HCT116 (cell line): ENCODE results near the gene TREML1. TPM values are rescaled to one million over a fixed set of nuclear protein-coding genes. Genes with fewer than 3 reads are reported as not detected.

Experiments
- ATAC-seq: fragments of 200-7000 bp; cut with Tn5 transposase; 2 replicates; pipeline ENCODE4 v1.9.1; 2020; ENCODE audit warnings: mild to moderate bottlenecking, moderate library complexity
- BruUV-seq: library from RNA; stranded (reverse); fragments of 400-500 nt; replicated peaks from 2 replicates; lab custom pipeline; 2021; lab: Mats Ljungman, UMichigan
- CTCF ChIA-PET: fragments of 300-600 bp; sonication (Branson Sonifier 250); formaldehyde crosslinking; loops from one replicate; lab custom pipeline; 2021; ENCODE audit warnings: antibody characterized with exemption; lab: Charles Lee
- POLR2A ChIA-PET: fragments of 300-600, 350-600 bp; sonication (Branson Sonifier 250); formaldehyde crosslinking; loops from one replicate; lab custom pipeline; 2021; ENCODE audit warnings: antibody characterized with exemption; lab: Charles Lee
- RAD21 ChIA-PET, 2 experiments: fragments of 300-600 bp; sonication (Branson Sonifier 250); formaldehyde crosslinking; loops; one replicate each; lab custom pipeline; 2023; ENCODE audit warnings: low total read pairs in 2 of 2; ENCODE audit not compliant: uncharacterized antibody in 2 of 2, unreplicated experiment in 2 of 2, low non-redundant PET in 1 of 2; lab: Charles Lee
- DNase-seq: peaks from one replicate; pipeline ENCODE4 v3.0.0-alpha.2; 2010; ENCODE audit warnings: low read depth, low spot score
- H2AFZ ChIP-seq: fragments of 200-600 bp; shearing (Covaris generic), sonication (generic); 2 replicates; pipeline ENCODE4 v1.6.1; 2017; ENCODE audit warnings: low read depth, mixed run types, mixed read lengths, antibody characterized with exemption, low read length; ENCODE audit not compliant: poor library complexity, severe bottlenecking
- H3K27ac ChIP-seq: 2 replicates; pipeline ENCODE4 v1.5.1; 2012; ENCODE audit warnings: low read depth, low read length
- H3K27me3 ChIP-seq: fragments of 200-600 bp; sonication (generic); 2 replicates; pipeline ENCODE4 v1.6.1; 2016; ENCODE audit warnings: mixed run types, low read length, mixed read lengths; ENCODE audit not compliant: insufficient read depth
- H3K36me3 ChIP-seq, 2 experiments: fragments of 200-500 bp in 1 of 2; fragments of 200-600 bp in 1 of 2; sonication (Bioruptor generic) in 1 of 2; sonication (generic) in 1 of 2; 2 replicates each; pipeline versions ENCODE4 v1.5.1 to v1.6.1; 2014 to 2016; ENCODE audit warnings: low read length in 2 of 2, inconsistent platforms in 1 of 2, mixed read lengths in 1 of 2, mixed run types in 1 of 2; ENCODE audit not compliant: insufficient read depth in 2 of 2, control insufficient read depth in 1 of 2
- H3K4me1 ChIP-seq, 2 experiments: fragments of 200-600 bp in 1 of 2; sonication (generic) in 1 of 2; 2 replicates each; pipeline versions ENCODE4 v1.5.1 to v1.6.1; 2012 to 2017; ENCODE audit warnings: low read length in 2 of 2, inconsistent platforms in 1 of 2, mild to moderate bottlenecking in 1 of 2, mixed read lengths in 1 of 2, mixed run types in 1 of 2, moderate library complexity in 1 of 2; ENCODE audit not compliant: insufficient read depth in 2 of 2, control insufficient read depth in 1 of 2
- H3K4me2 ChIP-seq: fragments of 200-600 bp; sonication (generic); 2 replicates; pipeline ENCODE4 v1.6.1; 2017; ENCODE audit warnings: mixed run types, low read length, mixed read lengths
- H3K4me3 ChIP-seq, 2 experiments: fragments of 200-600 bp in 1 of 2; sonication (generic) in 1 of 2; replicated peaks in 1 of 2; 2 replicates each; pipeline ENCODE4 v1.5.1; 2011 to 2016; ENCODE audit warnings: low read length in 2 of 2, control low read depth in 1 of 2, low read depth in 1 of 2, mild to moderate bottlenecking in 1 of 2, mixed read lengths in 1 of 2, mixed run types in 1 of 2
- H3K79me2 ChIP-seq: fragments of 200-600 bp; sonication (generic); 2 replicates; pipeline ENCODE4 v1.6.1; 2017; ENCODE audit warnings: mild to moderate bottlenecking, mixed run types, low read length, moderate library complexity, mixed read lengths; ENCODE audit not compliant: insufficient read depth
- H3K9ac ChIP-seq: fragments of 200-600 bp; sonication (generic); 2 replicates; pipeline ENCODE4 v1.6.1; 2016; ENCODE audit warnings: low read length, mixed read lengths
- H3K9me2 ChIP-seq: fragments of 200-600 bp; sonication (generic), shearing (Covaris generic); 2 replicates; pipeline ENCODE4 v1.6.1; 2017; ENCODE audit warnings: mixed run types, mild to moderate bottlenecking, moderate library complexity; ENCODE audit not compliant: insufficient read depth
- H3K9me3 ChIP-seq, 2 experiments: fragments of 200-500 bp in 1 of 2; fragments of 200-600 bp in 1 of 2; sonication (Bioruptor generic) in 1 of 2; sonication (generic) in 1 of 2; 2 replicates each; pipeline ENCODE4 v1.6.1; 2014 to 2017; ENCODE audit warnings: low read length in 2 of 2, mixed read lengths in 2 of 2, inconsistent platforms in 1 of 2, low read depth in 1 of 2, mild to moderate bottlenecking in 1 of 2, mixed run types in 1 of 2, moderate library complexity in 1 of 2; ENCODE audit not compliant: control insufficient read depth in 1 of 2, insufficient read depth in 1 of 2
- H4K20me1 ChIP-seq: fragments of 200-600 bp; sonication (generic), shearing (Covaris generic); 2 replicates; pipeline ENCODE4 v1.6.1; 2017; ENCODE audit warnings: mixed run types, mild to moderate bottlenecking, moderate library complexity; ENCODE audit not compliant: insufficient read depth
- CBX3 ChIP-seq: IDR thresholded peaks from 2 replicates; pipeline ENCODE4 v1.6.1; 2012; ENCODE audit warnings: low read depth
- CTCF ChIP-seq, 3 experiments: fragments of 200-600 bp in 1 of 3; sonication (generic) in 1 of 3; IDR thresholded peaks in 2 of 3; conservative IDR thresholded peaks in 1 of 3; 2 replicates each; pipeline ENCODE4 v1.5.1; 2012 to 2017; ENCODE audit warnings: low read depth in 2 of 3, low read length in 2 of 3, antibody characterized with exemption in 1 of 3, borderline replicate concordance in 1 of 3, control low read depth in 1 of 3, mild to moderate bottlenecking in 1 of 3, mixed read lengths in 1 of 3, mixed run types in 1 of 3, moderate library complexity in 1 of 3; ENCODE audit not compliant: insufficient read depth in 1 of 3
- EGR1 ChIP-seq: IDR thresholded peaks from 2 replicates; pipeline ENCODE4 v1.6.1; 2012; ENCODE audit warnings: low read depth
- ELF1 ChIP-seq: IDR thresholded peaks from 2 replicates; pipeline ENCODE4 v1.6.1; 2012; ENCODE audit warnings: low read depth, borderline replicate concordance
- FOSL1 ChIP-seq: IDR thresholded peaks from 2 replicates; pipeline ENCODE4 v1.6.1; 2012; ENCODE audit warnings: low read depth
- JUND ChIP-seq: IDR thresholded peaks from 2 replicates; pipeline ENCODE4 v1.6.1; 2012
- POLR2A ChIP-seq: IDR thresholded peaks from 2 replicates; pipeline ENCODE4 v1.7.0; 2011; ENCODE audit warnings: borderline replicate concordance; ENCODE audit not compliant: insufficient read depth, insufficient read length; ENCODE audit errors: extremely low read depth
- SIN3A ChIP-seq: IDR thresholded peaks from 2 replicates; pipeline ENCODE4 v1.6.1; 2012; ENCODE audit warnings: low read depth
- SP1 ChIP-seq: IDR thresholded peaks from 2 replicates; pipeline ENCODE4 v1.6.1; 2012; ENCODE audit warnings: low read depth
- SRF ChIP-seq: IDR thresholded peaks from 2 replicates; pipeline ENCODE4 v1.6.1; 2012; ENCODE audit warnings: low read depth
- TCF7L2 ChIP-seq: IDR thresholded peaks from 2 replicates; pipeline ENCODE4 v1.7.0; 2011; ENCODE audit warnings: borderline replicate concordance, inconsistent platforms; ENCODE audit not compliant: insufficient read depth, insufficient read length; ENCODE audit errors: extremely low read depth
- ZBTB33 ChIP-seq: IDR thresholded peaks from 2 replicates; pipeline ENCODE4 v1.6.1; 2011; ENCODE audit warnings: mild to moderate bottlenecking, low read length, moderate library complexity; ENCODE audit not compliant: insufficient replicate concordance; ENCODE audit errors: extremely low read depth
- intact Hi-C: fragments of 100-400 bp; cut with micrococcal nuclease; formaldehyde crosslinking; loops from 2 replicates; pipeline ENCODE4 v1.10.0; 2022
- total RNA-seq: library from RNA; stranded (reverse); gene quantifications from one replicate; pipeline ENCODE4 v1.2.1, GENCODE V29; 2021; ENCODE audit not compliant: unreplicated experiment
- TF ChIP-seq, protein P1 (sequence below): IDR thresholded peaks from 2 replicates; pipeline ENCODE4 v1.6.1; 2012

The TREML1 gene
- total RNA-seq, 1 experiment from 2014 or later = not detected

- no peak for TF ChIP-seq ZBTB33
- TF ChIP-seq FOSL1 = no peak
- TF ChIP-seq SRF = no peak
- TF ChIP-seq EGR1 = no peak
- TF ChIP-seq, protein P1, sequence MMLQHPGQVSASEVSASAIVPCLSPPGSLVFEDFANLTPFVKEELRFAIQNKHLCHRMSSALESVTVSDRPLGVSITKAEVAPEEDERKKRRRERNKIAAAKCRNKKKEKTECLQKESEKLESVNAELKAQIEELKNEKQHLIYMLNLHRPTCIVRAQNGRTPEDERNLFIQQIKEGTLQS = no peak
- no peak for TF ChIP-seq TCF7L2
Observed at GRCh38 chr6:41159415-41160082, 5.4 kb upstream of the TREML1 start (continued).

GRCh38 chr6:41157323-41157722 lies 3.2 kb upstream of the TREML1 start:
- DNase-seq = no peak
- Histone ChIP-seq H3K27ac (no peak overlapping the region), H4K20me1 (no peaks in the 10 kb centered on the region), H3K9ac (no peak overlapping the region)
- RAD21 ChIA-PET = no interaction called here
- no TSS peak for BruUV-seq
- no peak for TF ChIP-seq CBX3
- no peak for TF ChIP-seq CTCF (IDR thresholded peaks at IDR 0.05 in 2 of 3, conservative IDR thresholded peaks at IDR 0.05 in 1 of 3; ENCODE audit: borderline replicate concordance in 1 of 3, insufficient read depth in 1 of 3, low read depth in 2 of 3, low read length in 2 of 3)
- TF ChIP-seq SIN3A = no peak
- no peak for TF ChIP-seq POLR2A
- TF ChIP-seq SP1 = no peak
- no peak for TF ChIP-seq ELF1
- TF ChIP-seq JUND = no peak
- TF ChIP-seq, all 23 proteins: peak for 0
- ATAC-seq = no peak
- intact Hi-C loops = no loop called here
- no peaks in the 10 kb centered on the region for H3K9me3 ChIP-seq
- ChIA-PET POLR2A (no interaction called here), CTCF (no interaction called here)
- H3K27me3 ChIP-seq = peaks cover 16% of the 10 kb centered on the region; the same call in 1 of the 2 replicates
- no peaks in the 10 kb centered on the region for H3K36me3 ChIP-seq
- H3K9me2 ChIP-seq = no peaks in the 10 kb centered on the region
- no peak overlapping the region for H3K4me3 ChIP-seq
- no peaks in the 10 kb centered on the region for H3K4me1 ChIP-seq
- no peak overlapping the region for H2AFZ ChIP-seq
- no peak overlapping the region for H3K4me2 ChIP-seq
- H3K79me2 ChIP-seq = no peaks in the 10 kb centered on the region
